HepG2 (cell line): ENCODE data around the gene INAFM1. TPM values are rescaled to one million over a fixed set of nuclear protein-coding genes. Genes with fewer than 3 reads are reported as not detected.

Source experiments
- CCDC6 ChIP-seq: sonication (generic); formaldehyde crosslinking; IDR thresholded peaks from 2 replicates; pipeline ENCODE4 v1.8.1; 2022; ENCODE audit warnings: mild to moderate bottlenecking, missing genetic modification reagents, moderate library complexity
- ELF4 ChIP-seq: sonication (generic); formaldehyde crosslinking; IDR thresholded peaks from 2 replicates; pipeline ENCODE4 v1.5.0; 2020; ENCODE audit warnings: missing genetic modification reagents, mild to moderate bottlenecking, moderate library complexity, borderline replicate concordance
- NR2F6 ChIP-seq, 2 experiments: IDR thresholded peaks; 2 replicates each; pipeline ENCODE4 v1.6.1; 2016; ENCODE audit warnings: antibody characterized with exemption in 1 of 2, mild to moderate bottlenecking in 1 of 2
- SP1 ChIP-seq, 2 experiments: fragments of 450-650 bp in 1 of 2; sonication (generic) in 1 of 2; formaldehyde crosslinking in 1 of 2; IDR thresholded peaks; 2 replicates each; pipeline versions ENCODE4 v1.4.0 to v1.6.1; 2016 to 2020; ENCODE audit warnings: missing genetic modification reagents in 1 of 2
- TAF1 ChIP-seq: sonication (generic); formaldehyde crosslinking; IDR thresholded peaks from 2 replicates; pipeline ENCODE4 v1.4.0; 2020; ENCODE audit warnings: missing genetic modification reagents
- TBX3 ChIP-seq: fragments of 450-650 bp; IDR thresholded peaks from 2 replicates; pipeline ENCODE4 v1.6.1; 2017; ENCODE audit warnings: antibody characterized with exemption, mild to moderate bottlenecking, inconsistent platforms, borderline replicate concordance
- TFE3 ChIP-seq: IDR thresholded peaks from 2 replicates; pipeline ENCODE4 v1.6.1; 2016
- ZBTB40 ChIP-seq, 2 experiments: fragments of 450-650 bp in 1 of 2; sonication (generic) in 1 of 2; formaldehyde crosslinking in 1 of 2; IDR thresholded peaks; 2 replicates each; pipeline versions ENCODE4 v1.6.1 to v1.8.0; 2016 to 2022; ENCODE audit warnings: antibody characterized with exemption in 1 of 2, mild to moderate bottlenecking in 1 of 2, missing genetic modification reagents in 1 of 2
- ZC3H13 ChIP-seq: sonication (generic); formaldehyde crosslinking; IDR thresholded peaks from 2 replicates; pipeline ENCODE4 v1.8.1; 2023; ENCODE audit warnings: mild to moderate bottlenecking, missing genetic modification reagents, moderate library complexity
- polyA plus RNA-seq, 8 experiments: library from polyadenylated mRNA; depleted of rRNA in 3 of 8; stranded (reverse) in 7 of 8; unstranded in 1 of 8; fragments of >200 nt; fragmentation: Illumina TruSeq in 4 of 8; extraction: Trizol in 4 of 8; gene quantifications; 2 replicates each; pipeline versions ENCODE4 v1.2.1 to v1.2.3, GENCODE V29; 2011 to 2016; ENCODE audit warnings: low read depth in 4 of 8, missing spikeins in 1 of 8, mixed read lengths in 1 of 8; ENCODE audit not compliant: insufficient read depth in 1 of 8
- total RNA-seq, 5 experiments: library from RNA; depleted of rRNA; stranded (reverse); fragments of >200 nt; fragmentation: Illumina TruSeq; extraction: Trizol; gene quantifications; 2 replicates each; pipeline ENCODE4 v1.2.3, GENCODE V29; 2016; ENCODE audit warnings: low read depth in 1 of 5
- TF ChIP-seq, protein P1 (sequence below): sonication (generic); formaldehyde crosslinking; IDR thresholded peaks from 2 replicates; pipeline ENCODE4 v1.4.0; 2020; ENCODE audit warnings: missing genetic modification reagents

The INAFM1 gene
- total and polyA plus RNA-seq, 2 of the 13 experiments (the other 11 are each of a cell fraction or from before 2014, with no cell fraction given): 0.88 to 1.9 TPM

- peak; percentile 85 for TF ChIP-seq ZBTB40 (IDR thresholded peaks at IDR 0.05)
- peak; percentile 69 for TF ChIP-seq ZBTB40 (CRISPR knock-in tag; IDR thresholded peaks at IDR 0.05)
- TF ChIP-seq NR2F6 (IDR thresholded peaks at IDR 0.05): no peak
- no peak for TF ChIP-seq NR2F6 (CRISPR knock-in tag; IDR thresholded peaks at IDR 0.05)
- peak; percentile 68; the same call in 1 of the 2 replicates for TF ChIP-seq TAF1
- 0 out of 2 replicates have a peak, but pooled peaks have one; percentile 66 for TF ChIP-seq ELF4 (CRISPR knock-in tag)
- TF ChIP-seq TBX3: no peak
- TF ChIP-seq TFE3 (CRISPR knock-in tag): peak; percentile 83
- 0 out of 2 replicates have a peak, but pooled peaks have one; percentile 2 for TF ChIP-seq CCDC6 (CRISPR knock-in tag)
- TF ChIP-seq SP1 (IDR thresholded peaks at IDR 0.05): no peak
- TF ChIP-seq SP1 (CRISPR knock-in tag; IDR thresholded peaks at IDR 0.05): no peak; the same call in 1 of the 2 replicates
- TF ChIP-seq ZC3H13 (CRISPR knock-in tag): no peak
- TF ChIP-seq, protein P1, sequence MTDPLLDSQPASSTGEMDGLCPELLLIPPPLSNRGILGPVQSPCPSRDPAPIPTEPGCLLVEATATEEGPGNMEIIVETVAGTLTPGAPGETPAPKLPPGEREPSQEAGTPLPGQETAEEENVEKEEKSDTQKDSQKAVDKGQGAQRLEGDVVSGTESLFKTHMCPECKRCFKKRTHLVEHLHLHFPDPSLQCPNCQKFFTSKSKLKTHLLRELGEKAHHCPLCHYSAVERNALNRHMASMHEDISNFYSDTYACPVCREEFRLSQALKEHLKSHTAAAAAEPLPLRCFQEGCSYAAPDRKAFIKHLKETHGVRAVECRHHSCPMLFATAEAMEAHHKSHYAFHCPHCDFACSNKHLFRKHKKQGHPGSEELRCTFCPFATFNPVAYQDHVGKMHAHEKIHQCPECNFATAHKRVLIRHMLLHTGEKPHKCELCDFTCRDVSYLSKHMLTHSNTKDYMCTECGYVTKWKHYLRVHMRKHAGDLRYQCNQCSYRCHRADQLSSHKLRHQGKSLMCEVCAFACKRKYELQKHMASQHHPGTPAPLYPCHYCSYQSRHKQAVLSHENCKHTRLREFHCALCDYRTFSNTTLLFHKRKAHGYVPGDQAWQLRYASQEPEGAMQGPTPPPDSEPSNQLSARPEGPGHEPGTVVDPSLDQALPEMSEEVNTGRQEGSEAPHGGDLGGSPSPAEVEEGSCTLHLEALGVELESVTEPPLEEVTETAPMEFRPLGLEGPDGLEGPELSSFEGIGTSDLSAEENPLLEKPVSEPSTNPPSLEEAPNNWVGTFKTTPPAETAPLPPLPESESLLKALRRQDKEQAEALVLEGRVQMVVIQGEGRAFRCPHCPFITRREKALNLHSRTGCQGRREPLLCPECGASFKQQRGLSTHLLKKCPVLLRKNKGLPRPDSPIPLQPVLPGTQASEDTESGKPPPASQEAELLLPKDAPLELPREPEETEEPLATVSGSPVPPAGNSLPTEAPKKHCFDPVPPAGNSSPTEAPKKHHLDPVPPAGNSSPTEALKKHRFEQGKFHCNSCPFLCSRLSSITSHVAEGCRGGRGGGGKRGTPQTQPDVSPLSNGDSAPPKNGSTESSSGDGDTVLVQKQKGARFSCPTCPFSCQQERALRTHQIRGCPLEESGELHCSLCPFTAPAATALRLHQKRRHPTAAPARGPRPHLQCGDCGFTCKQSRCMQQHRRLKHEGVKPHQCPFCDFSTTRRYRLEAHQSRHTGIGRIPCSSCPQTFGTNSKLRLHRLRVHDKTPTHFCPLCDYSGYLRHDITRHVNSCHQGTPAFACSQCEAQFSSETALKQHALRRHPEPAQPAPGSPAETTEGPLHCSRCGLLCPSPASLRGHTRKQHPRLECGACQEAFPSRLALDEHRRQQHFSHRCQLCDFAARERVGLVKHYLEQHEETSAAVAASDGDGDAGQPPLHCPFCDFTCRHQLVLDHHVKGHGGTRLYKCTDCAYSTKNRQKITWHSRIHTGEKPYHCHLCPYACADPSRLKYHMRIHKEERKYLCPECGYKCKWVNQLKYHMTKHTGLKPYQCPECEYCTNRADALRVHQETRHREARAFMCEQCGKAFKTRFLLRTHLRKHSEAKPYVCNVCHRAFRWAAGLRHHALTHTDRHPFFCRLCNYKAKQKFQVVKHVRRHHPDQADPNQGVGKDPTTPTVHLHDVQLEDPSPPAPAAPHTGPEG (CRISPR knock-in tag): peak; percentile 52; the same call in 1 of the 2 replicates
Observed at GRCh38 chr19:47255879-47256692, 18.6 kb upstream of the INAFM1 start, which contains the start of gene CCDC9 (continued).
